GM19324 (cell line): Measurements from ENCODE around the gene LHX3.

ENCODE experiments used
- ATAC-seq: cut with Tn5 transposase; IDR thresholded peaks from one replicate; pipeline ENCODE4 v1.9.1; 2021; ENCODE audit warnings: mild to moderate bottlenecking, moderate library complexity; ENCODE audit not compliant: unreplicated experiment, low FRiP score

The LHX3 gene

DNA sequence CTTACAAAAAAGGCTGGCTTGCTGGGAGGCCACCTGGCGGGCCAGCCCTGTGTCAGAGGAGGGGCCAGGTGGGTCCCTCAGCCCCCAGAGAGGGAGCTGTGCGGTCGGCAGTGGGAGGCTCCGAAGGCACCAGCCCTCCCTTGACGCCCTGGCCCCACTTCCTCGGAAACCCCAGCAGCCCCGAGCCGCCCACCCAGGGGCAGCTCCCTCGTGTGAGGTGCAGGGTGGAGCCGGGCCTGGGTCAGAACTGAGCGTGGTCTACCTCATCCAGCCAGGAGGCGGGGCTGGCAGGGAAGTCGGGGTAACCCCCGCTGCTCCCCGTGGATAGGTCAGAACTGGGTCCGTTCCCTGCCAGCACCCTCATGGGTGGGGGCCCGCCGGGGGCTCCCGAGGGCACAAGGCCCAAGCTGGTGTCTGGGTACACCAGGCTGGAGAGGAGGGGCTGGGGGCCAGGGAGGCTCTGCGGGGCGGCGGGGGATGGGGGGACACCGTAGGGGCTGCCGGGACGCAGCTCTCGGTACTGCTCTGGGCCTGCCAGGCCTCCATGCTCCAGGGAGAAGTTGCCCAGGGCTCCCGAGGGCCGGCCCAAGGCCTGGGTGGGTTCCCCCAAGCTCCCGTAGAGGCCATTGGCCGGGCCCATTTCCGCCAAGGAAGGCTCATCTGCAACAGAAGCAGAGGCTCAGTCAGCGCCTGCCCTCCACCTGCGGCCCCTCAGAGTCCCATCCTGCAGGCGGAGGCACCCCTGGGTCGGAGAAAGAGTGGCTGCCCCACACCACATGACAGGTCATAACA lies 7.6 kb downstream of the LHX3 start:
- ATAC-seq: no peak

- no peak for ATAC-seq
These were observed 8.4 kb downstream of the LHX3 start for GRCh38 chr9:136196404-136197083.

GRCh38 chr9:136194540-136194939 lies 10.4 kb downstream of the LHX3 start:
- no peak for ATAC-seq

DNA sequence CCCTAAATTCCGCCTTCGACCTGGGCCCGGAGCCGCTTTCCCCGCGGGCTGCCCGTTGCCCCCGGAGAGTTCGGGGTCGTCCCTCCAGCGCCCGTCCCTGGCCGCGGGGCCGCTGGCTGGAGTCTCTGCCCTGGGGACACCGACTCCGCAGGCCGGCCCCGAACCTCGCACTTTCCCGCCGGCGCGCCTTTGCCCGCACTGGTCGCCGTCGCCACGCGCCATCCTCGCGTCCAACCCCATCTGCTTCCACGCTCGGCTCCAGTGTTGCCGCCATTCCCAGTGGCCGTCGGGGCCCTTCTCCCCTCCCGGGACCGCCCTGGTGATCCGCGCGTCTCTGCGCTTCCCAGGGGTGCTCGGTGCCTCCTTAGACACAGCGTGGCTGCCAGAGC lies 11.0 kb downstream of the LHX3 start:
- ATAC-seq: no peak

GRCh38 chr9:136193127-136193890 lies 11.6 kb downstream of the LHX3 start:
- ATAC-seq: no peak

GRCh38 chr9:136192289-136193126 lies 12.4 kb downstream of the LHX3 start:
- no peak for ATAC-seq

GRCh38 chr9:136191960-136192286 lies 13.0 kb downstream of the LHX3 start:
- no peak for ATAC-seq

- ATAC-seq: no peak
These were observed 13.6 kb downstream of the LHX3 start for GRCh38 chr9:136191099-136191959.

DNA sequence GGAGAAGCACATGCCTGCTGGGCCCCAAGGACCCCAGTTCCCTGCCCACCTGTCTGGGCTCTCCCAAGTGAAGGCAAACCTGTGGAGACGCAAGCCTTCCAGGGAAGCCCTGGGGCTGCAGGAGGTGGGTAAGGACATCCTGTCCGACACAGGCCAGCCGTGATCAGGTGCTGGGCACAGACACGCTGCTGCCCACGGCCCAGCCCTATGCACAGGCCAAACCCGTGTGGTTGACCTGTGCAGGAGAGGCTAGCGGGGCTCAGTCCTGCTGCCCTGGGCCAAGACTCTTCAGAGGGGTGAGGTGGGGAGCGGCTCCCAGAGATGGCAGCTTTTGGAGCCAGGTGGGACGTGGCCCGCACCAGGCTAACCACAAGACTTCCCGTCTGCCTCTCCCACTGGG lies 14.3 kb downstream of the LHX3 start:
- ATAC-seq: no peak

DNA sequence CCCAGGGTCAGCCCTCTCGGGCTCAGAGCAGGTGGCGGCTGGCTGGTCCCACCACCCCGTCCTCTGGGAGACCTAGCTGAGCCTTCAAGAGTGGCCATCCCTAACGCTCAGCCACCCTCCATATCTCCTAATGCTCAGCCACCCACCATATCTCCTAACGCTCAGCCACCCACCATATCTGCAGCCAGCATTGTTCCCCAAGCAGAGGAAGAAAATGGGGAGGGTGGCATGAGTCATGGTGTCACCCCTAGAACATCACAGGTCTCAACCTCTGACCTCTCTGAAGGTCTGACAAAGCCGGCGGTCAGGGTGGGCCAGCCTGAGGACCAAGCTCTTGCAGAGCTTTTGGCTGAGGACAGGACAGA lies 14.7 kb downstream of the LHX3 start:
- no peak for ATAC-seq

- ATAC-seq: no peak
These were observed 15.3 kb downstream of the LHX3 start for GRCh38 chr9:136189394-136190236.

GRCh38 chr9:136187683-136188586 lies 17.0 kb downstream of the LHX3 start:
- ATAC-seq: no peak

GRCh38 chr9:136187197-136187596 lies 17.7 kb downstream of the LHX3 start:
- no peak for ATAC-seq

- ATAC-seq: no peak
These were observed 18.5 kb downstream of the LHX3 start for GRCh38 chr9:136186386-136186785.

- no peak for ATAC-seq
These were observed 19.1 kb downstream of the LHX3 start for GRCh38 chr9:136185596-136186366.

DNA sequence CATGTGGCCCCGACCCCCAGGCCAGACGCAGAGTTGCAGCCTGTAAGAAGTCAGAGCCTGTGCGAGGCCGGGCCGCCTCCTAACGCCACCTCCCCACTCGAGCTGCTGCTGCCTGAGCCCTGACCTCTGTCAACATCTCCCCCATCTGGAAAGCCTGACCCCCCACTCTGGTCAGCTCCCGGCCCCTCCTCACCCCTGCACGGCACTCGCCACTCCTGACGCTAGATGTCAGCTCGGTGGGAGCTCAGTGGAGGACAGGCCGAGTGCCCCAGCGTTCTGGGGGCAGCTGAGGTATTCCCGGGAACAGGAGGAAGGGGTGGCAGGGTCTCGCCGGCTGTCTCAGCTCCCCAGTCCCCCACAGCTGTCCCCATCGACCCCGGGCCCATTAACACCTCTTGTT lies 19.9 kb downstream of the LHX3 start:
- no peak for ATAC-seq

GRCh38 chr9:136182850-136183422 lies 22.0 kb downstream of the LHX3 start:
- ATAC-seq: no peak
